Measurements from ENCODE around the gene AMH. TPM values are rescaled to one million over a fixed set of nuclear protein-coding genes. Genes with fewer than 3 reads are reported as not detected.
A peak's percentile ranks its signal among the peaks of the same experiment; 100 is the strongest.

AMH gene
- total RNA-seq, 1 experiment from 2014 or later = 21.9 TPM

DNA sequence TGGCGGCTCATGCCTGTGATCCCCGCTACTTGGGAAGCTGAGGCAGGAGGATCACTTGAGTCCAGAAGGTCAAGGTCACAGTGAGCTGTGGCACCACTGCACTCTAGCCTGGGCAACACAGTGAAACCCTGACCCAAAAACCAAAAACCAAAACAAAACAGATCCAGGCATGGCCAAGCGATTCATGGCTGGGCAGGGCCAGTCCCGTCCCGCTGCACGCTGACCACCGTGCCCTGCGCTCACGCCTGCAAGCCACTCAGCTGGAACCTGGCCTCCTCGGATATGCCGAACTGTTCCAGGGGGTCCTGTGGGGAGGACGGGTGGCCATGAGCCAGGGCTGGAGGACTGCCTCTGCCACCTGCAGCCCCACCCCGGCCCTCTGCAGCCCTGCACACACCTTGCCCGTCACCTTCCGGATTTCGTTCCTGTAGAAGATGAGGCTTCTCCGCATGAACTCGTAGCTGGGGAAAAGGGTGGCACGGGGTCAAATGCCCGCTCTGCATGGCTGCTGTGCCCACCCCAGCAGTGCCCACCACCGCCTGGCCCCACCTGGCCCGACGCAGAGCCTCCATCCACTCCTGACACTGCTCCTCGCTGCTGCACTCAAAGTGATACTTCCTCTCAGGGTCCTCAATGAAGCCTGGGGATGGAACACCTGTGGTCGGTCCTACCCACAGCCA, 15.4 kb upstream of the AMH start:
- intact Hi-C loops (cut with micrococcal nuclease; ENCODE audit: unreplicated experiment) = loop anchor here (5.0 kb wide), 1 partner anchor 76 kb away; no protein-coding TSS in a partner anchor
- peak overlapping the region; percentile 39; the same call in 1 of the 2 replicates for H3K27ac ChIP-seq (ENCODE audit: low read length)
- no peak overlapping the region for H3K4me3 ChIP-seq (ENCODE audit: low read depth in 2 of 2, low read length in 2 of 2)

DNA sequence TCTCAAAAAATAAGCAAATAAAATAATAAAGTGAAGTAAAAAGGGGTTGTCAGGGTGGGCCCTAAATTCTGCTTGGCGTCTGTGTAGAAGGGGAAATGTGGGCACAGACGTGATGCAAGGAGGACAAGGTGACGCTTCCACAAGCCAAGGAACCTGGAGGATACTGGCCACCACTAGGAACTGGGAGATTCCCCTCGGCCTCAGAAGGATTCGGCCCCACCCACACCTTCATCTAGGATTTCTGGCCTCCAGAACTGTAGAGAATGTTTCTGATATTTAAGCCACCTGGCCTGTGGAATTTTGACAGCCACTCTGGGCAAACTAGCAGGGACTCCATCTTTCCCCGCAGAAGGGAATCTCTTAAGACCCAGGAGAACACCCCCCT, 14.1 kb upstream of the AMH start:
- no peaks in the 10 kb centered on the region for H3K9me3 ChIP-seq (ENCODE audit: control insufficient read depth, insufficient read depth, low read depth, low read length)
- BruUV-seq (replicated peaks) = TSS peak; percentile 71
- H3K4me3 ChIP-seq (ENCODE audit: low read depth in 2 of 2, low read length in 2 of 2) = peak overlapping the region; percentile 75 to 83
- H3K4me1 ChIP-seq (ENCODE audit: control insufficient read depth, insufficient read depth, low read length) = peaks cover 24% of the 10 kb centered on the region
- H3K36me3 ChIP-seq (ENCODE audit: control insufficient read depth, insufficient read depth, low read length) = peaks cover 4% of the 10 kb centered on the region; the same call in 1 of the 2 replicates
- ATAC-seq (no peak), DNase-seq (ENCODE audit: low read depth, low spot score) (no peak)
- in situ Hi-C loops (cut with HindIII; ENCODE audit: low pct_unique_long_range_greater_than_20kb, low sequenced_read_pairs) = no loop called here
- ChIA-PET POLR2A (interaction anchor here (0.6 kb wide), 1 partner anchor 48 kb away, joined by 3 read pairs; no protein-coding TSS in a partner anchor), CTCF (interaction anchor here (1.4 kb wide), 1 partner anchor 79 kb away, joined by 3 read pairs; no protein-coding TSS in a partner anchor)
- intact Hi-C loops (cut with micrococcal nuclease; ENCODE audit: unreplicated experiment) = loop anchor here (5.0 kb wide), 2 partner anchors 78 to 82 kb away; no protein-coding TSS in a partner anchor
- H3K27ac ChIP-seq (ENCODE audit: low read length) = peak overlapping the region; percentile 89
- TF ChIP-seq, protein P1, sequence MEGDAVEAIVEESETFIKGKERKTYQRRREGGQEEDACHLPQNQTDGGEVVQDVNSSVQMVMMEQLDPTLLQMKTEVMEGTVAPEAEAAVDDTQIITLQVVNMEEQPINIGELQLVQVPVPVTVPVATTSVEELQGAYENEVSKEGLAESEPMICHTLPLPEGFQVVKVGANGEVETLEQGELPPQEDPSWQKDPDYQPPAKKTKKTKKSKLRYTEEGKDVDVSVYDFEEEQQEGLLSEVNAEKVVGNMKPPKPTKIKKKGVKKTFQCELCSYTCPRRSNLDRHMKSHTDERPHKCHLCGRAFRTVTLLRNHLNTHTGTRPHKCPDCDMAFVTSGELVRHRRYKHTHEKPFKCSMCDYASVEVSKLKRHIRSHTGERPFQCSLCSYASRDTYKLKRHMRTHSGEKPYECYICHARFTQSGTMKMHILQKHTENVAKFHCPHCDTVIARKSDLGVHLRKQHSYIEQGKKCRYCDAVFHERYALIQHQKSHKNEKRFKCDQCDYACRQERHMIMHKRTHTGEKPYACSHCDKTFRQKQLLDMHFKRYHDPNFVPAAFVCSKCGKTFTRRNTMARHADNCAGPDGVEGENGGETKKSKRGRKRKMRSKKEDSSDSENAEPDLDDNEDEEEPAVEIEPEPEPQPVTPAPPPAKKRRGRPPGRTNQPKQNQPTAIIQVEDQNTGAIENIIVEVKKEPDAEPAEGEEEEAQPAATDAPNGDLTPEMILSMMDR (IDR thresholded peaks at IDR 0.05) = no peak
- TF ChIP-seq SIN3A (IDR thresholded peaks at IDR 0.05; ENCODE audit: borderline replicate concordance, insufficient read depth, low read depth, low read length) (no peak), TCF7L2 (IDR thresholded peaks at IDR 0.05; ENCODE audit: low read depth, low read length) (no peak), POLR2AphosphoS5 (IDR thresholded peaks at IDR 0.05; ENCODE audit: low read depth, low read length) (no peak)
- TF ChIP-seq, protein P2, sequence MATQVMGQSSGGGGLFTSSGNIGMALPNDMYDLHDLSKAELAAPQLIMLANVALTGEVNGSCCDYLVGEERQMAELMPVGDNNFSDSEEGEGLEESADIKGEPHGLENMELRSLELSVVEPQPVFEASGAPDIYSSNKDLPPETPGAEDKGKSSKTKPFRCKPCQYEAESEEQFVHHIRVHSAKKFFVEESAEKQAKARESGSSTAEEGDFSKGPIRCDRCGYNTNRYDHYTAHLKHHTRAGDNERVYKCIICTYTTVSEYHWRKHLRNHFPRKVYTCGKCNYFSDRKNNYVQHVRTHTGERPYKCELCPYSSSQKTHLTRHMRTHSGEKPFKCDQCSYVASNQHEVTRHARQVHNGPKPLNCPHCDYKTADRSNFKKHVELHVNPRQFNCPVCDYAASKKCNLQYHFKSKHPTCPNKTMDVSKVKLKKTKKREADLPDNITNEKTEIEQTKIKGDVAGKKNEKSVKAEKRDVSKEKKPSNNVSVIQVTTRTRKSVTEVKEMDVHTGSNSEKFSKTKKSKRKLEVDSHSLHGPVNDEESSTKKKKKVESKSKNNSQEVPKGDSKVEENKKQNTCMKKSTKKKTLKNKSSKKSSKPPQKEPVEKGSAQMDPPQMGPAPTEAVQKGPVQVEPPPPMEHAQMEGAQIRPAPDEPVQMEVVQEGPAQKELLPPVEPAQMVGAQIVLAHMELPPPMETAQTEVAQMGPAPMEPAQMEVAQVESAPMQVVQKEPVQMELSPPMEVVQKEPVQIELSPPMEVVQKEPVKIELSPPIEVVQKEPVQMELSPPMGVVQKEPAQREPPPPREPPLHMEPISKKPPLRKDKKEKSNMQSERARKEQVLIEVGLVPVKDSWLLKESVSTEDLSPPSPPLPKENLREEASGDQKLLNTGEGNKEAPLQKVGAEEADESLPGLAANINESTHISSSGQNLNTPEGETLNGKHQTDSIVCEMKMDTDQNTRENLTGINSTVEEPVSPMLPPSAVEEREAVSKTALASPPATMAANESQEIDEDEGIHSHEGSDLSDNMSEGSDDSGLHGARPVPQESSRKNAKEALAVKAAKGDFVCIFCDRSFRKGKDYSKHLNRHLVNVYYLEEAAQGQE (IDR thresholded peaks at IDR 0.05; ENCODE audit: insufficient read depth in 1 of 2, low read depth in 2 of 2, low read length in 1 of 2) = no peak
- H3K27me3 ChIP-seq (ENCODE audit: control insufficient read depth, insufficient read depth, low read length) = no peaks in the 10 kb centered on the region

More for the DNA sequence above, 15.4 kb upstream of the AMH start:
- Histone ChIP-seq H3K9me3 (ENCODE audit: control insufficient read depth, insufficient read depth, low read depth, low read length) (no peaks in the 10 kb centered on the region), H3K27me3 (ENCODE audit: control insufficient read depth, insufficient read depth, low read length) (no peaks in the 10 kb centered on the region), H3K4me1 (ENCODE audit: control insufficient read depth, insufficient read depth, low read length) (peaks cover 24% of the 10 kb centered on the region), H3K36me3 (ENCODE audit: control insufficient read depth, insufficient read depth, low read length) (peaks cover 4% of the 10 kb centered on the region; the same call in 1 of the 2 replicates)
- DNase-seq (ENCODE audit: low read depth, low spot score) (no peak), ATAC-seq (no peak)
- ChIA-PET CTCF (no interaction called here), POLR2A (no interaction called here)
- TF ChIP-seq, protein P2 (IDR thresholded peaks at IDR 0.05; ENCODE audit: insufficient read depth in 1 of 2, low read depth in 2 of 2, low read length in 1 of 2) = no peak
- TF ChIP-seq, protein P1 (IDR thresholded peaks at IDR 0.05) = no peak
- no peak for TF ChIP-seq SIN3A (IDR thresholded peaks at IDR 0.05; ENCODE audit: borderline replicate concordance, insufficient read depth, low read depth, low read length)
- TF ChIP-seq TCF7L2 (IDR thresholded peaks at IDR 0.05; ENCODE audit: low read depth, low read length) = no peak
- no peak for TF ChIP-seq POLR2AphosphoS5 (IDR thresholded peaks at IDR 0.05; ENCODE audit: low read depth, low read length)
- in situ Hi-C loops (cut with HindIII; ENCODE audit: low pct_unique_long_range_greater_than_20kb, low sequenced_read_pairs) = no loop called here
- BruUV-seq (replicated peaks) = no TSS peak
